HG03196 (cell line): ENCODE measurements around the gene KRTAP22-1.

Experiments
- ATAC-seq: cut with Tn5 transposase; IDR thresholded peaks from one replicate; pipeline ENCODE4 v1.9.1; 2021; ENCODE audit not compliant: unreplicated experiment

KRTAP22-1 gene

DNA sequence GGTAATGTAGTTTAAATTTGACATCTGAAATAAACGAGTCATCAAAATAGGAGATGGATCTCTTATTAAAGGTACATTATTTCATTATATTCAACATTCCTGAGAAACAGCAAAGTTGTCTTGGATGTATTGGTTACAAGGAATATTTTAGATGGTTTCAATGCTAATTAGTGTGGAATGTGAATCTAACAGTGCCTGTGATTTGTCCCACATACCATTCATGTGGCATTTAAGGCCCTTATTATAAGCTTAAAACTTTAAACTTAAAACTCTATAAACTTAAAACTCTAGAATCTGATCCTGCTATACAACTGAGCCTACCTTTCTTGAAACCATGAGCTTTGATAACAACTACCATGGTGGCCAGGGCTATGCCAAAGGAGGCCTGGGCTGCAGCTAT is at the start of gene KRTAP22-1:
KRTAP22-1 (plus strand) TSS at position 301 of the 400 bp plus-strand sequence.
- ATAC-seq: no peak

DNA sequence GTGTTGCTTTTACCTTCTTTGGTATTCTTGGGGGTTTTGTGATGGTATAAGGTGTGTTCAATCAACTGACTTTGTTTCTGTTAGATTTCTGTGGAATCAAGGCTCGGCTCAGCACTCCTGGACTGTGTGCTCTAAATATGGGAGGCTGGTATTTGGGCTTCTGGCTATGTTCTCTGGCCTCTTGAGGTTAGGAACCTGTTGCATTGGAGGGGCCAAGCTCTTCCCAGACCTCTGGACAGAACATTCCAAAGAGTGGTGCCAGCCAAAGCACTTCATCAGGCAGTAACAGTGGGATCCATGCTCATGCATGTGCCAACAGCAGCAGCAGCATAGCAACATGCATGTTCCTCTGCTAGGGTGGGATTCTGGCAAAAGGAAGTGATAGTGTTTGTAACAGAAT is 48.1 kb upstream of the KRTAP22-1 start:
- ATAC-seq: no peak

DNA sequence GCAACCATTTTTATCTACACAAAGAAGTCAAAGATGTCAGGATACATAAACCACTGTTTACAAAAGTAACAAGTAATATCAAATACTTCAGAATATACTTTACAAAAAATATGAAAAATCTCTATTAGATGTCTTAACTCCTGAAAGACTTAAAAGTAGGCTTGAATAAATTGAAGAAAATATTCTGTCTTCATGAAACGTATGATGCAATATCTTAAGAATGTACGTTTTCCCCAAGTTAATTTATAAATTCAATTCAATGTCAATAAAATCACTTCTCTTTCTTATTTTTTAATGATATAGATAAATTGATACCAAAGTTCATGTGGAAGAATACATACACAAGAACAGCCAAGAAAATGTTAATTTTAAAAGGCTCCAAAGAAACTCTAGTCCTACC is 45.8 kb upstream of the KRTAP22-1 start:
- ATAC-seq: no peak

DNA sequence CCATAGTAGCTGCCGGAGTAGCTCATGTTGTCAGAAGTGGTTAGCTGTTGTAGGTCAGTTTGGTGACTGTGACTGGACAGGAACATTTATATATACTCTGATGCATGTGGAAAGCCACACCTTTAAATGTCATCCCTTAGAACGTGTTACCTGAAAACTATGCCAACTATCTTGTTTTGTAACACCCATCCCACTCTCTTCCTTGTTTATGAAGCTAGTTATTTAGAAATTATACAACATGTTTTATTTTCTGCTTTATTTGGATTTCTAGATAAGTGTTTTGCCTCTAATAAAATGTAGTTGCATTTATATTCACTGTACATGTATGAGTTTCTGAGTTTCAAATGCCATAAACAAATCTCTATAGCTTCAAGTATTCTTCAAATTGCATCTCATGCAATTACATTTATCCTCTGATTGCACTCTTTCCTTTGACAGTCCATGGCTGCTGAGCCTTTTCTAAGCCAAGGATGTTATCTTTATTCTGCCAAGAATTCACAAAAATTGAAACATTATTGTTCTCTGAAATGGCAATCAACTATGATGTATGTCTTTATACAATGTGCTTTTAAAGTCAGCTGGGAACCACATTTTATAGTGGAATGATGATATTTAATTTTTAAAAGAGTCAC is 39.5 kb upstream of the KRTAP22-1 start, which contains the start of gene KRTAP19-7:
KRTAP19-7 (minus strand) TSS at position 51 of the 632 bp plus-strand sequence; CDS start at position 26, 25 bp downstream.
- no peak for ATAC-seq

DNA sequence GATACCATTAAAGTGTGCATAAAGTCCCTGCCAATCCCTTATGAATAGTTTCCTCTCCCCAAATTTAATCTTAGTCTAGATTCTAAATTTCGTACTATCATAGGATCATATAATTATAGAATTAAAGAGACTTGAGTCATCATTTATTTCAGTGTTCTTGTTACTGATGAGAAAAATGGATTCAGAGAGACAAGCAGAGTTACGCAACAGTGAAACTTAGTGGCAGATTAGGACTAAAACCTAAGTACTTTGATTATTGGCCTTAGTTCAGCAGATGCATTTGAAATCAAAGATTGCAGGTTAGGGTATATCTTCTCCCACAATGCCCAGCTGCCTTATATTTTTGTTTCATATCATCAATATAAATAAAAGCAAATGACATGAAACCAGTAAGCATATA is 38.9 kb upstream of the KRTAP22-1 start:
- ATAC-seq: no peak

DNA sequence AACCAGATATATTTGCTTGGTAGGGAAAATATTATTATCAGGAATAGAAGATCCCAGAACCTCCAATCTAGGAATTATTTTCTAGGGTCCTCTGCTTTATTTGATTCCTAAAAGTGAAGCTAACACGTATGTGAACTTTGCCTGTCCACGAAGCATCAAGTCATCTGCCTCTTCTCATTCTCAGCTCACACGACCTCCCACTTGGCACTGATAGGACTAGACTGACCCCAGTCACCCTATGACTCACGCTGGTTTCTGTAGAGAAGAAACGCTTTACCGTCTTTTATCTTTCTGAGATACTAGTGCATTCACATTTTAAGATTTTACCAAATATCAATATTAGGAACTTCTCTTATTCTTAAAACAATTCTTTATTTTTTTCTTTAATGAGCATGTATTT is 37.8 kb upstream of the KRTAP22-1 start:
- no peak for ATAC-seq

DNA sequence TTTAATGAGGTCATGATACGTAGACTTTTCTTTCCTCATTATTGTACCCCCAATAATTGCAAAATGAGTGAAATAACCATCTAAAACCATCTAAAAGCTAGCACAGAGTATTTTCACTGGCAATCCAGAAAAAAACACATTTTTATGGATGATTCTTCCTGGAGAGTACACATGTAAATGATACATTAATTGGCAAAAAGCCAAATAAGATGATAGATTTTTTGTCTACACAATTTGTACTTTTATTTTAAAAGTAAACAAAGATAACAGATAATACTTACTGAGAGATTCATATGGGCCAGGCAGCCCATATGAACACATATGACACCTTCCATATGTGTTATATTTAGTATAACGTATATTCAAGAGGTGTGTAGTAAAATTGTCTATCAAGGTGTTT is 37.3 kb upstream of the KRTAP22-1 start:
- no peak for ATAC-seq

DNA sequence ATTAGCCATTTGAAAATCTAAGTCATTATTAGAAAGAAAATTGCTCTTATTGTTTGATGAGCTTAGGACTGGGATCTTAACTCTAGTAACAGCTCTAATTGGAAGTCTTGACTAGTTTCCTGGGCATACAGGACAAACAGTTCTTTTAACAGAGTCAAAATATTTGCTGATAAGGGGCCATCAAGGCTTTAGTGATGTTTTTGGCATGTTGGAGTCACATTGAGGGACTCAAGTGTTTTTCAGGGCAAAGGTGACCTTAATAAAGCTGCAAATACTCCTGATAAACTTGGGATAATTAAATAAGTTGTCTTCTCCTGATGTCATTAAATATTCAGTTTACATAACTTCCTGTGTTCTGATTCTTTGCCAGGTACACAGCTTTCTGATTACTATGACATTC is 33.3 kb upstream of the KRTAP22-1 start:
- no peak for ATAC-seq

DNA sequence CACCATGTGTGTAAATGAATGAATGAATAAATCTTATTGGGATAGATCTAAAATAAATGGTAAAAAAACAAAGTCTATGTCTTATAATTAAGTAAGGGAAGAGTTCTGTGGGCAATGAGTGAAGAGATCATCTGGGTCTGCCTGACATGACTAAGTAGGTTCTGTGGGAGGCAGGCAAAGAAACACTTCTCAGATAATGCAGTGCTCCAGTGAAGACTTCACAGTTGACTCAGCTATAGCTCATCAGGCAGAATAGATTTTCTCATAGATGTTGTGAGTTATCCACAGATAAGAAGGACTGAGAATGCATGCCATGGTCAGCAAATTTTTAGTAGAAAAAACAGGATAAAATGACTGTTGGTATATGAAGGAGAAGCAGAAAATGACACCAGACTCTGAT is 23.1 kb upstream of the KRTAP22-1 start:
- ATAC-seq: no peak

DNA sequence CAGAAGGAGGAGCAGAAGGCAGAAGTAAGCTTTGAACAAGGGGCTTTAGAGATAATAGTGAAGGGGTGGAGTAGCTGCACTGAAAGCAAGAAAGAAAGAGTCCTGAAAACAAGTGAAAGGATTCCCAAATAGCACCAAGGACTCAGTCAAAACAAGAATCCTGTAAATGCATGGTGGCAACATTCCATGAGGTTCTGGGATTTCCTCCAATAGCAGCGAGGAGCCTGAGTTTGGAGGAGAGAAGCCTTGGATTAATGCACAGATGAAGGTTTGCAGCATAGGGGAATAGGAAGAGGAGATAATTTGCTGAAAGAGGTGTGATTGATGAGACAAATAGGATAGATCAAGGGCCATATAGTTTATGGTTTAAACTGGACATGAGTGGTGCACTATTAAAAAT is 21.5 kb upstream of the KRTAP22-1 start:
- ATAC-seq: no peak

DNA sequence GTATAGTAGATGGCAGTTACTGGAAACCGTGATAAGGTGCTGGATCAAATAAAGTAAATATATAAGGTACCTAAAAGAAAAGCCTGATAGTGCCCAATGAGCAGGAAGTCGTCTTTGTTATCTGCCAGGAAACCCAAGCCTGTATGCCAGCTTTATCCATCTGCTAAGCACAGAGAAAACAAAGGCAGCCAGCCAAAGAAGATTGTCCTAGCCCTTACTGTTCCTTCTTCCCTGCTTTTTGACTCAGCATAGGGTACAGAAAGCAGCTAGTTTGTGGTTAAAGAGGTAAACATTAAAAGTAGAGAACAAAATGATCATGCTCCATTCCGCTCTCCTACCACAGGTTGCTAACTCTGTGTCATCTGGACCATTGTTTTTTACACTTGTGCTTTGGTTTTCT is 20.8 kb upstream of the KRTAP22-1 start:
- no peak for ATAC-seq

DNA sequence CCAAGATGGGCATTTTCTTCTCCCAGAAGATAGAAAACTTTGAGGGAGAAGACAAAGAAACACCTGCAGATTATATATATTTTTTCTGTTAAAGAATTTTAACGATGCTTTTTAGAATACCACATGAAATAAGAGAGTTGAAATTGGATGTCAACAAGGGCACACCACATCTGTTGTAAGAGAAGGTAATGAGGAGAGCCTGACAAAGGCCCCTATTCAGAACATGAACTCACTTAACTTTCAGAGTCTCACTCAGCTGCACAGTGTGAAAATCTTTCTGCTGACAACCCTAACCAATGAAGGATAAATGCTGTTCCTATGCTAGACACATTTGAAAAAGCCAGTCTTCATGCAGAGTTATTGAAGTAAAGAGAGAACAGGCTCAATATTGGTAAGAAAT is 18.0 kb upstream of the KRTAP22-1 start:
- ATAC-seq: no peak

DNA sequence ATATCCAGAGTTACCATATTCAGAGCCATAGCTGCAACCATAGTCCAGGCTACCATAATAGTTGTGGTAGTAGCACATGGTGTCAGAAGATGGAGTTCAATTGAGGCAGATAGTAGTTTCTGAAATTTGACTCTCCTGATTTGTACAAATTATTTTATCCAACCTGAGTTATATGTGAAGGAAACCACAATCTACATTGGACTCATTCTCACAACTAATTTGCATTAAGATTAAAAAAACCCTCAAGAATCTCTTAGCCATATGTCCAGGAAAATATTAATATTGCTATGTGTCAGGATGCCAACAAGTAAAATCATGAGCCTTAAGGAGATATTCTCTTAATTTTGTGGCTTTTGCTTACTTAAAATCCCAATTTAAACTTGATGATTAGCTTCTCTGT is 10.6 kb upstream of the KRTAP22-1 start, which contains the start of gene KRTAP22-2:
KRTAP22-2 (minus strand) TSS at position 101 of the 400 bp plus-strand sequence.
- ATAC-seq: no peak

DNA sequence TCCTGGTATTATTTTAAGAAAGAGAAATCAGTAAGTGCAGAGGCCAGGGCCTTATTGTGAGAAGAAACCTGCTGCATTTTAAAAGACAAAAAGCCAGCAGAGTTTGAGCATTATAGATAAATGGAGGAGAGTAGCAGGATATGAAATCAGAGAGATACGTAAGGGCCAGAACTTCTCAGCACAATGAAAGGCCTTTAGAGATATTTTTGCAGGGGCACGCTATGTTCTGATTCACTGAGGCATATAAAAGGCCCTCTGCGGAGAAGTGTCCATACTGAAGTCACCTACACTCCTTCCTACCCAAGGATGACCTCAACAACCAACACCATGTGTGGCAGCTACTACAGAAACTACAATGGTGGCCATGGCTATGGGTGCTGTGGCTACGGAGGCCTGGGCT is 8.7 kb upstream of the KRTAP22-1 start, which contains the start of gene KRTAP6-3:
KRTAP6-3 (plus strand) TSS at position 301 of the 400 bp plus-strand sequence; CDS start at position 307, 6 bp downstream.
- ATAC-seq: no peak

DNA sequence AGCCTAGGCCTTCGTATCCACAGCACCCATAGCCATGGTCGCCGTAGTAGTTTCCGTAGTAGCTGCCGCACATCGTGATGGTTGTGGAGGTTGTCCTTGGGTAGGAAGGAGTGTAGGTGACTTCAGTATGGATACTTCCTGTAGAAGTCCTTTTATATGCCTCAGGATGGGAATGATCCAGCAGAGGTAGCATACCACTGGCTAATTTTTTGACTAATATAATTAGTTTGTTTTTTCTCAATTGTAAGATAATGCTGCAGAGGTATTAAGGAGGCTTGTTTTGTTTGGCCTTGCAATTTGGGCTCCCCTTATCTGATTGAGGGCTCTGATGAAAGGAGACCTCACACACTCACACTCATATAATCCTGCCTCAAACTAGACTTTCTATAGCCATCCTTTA is 2.1 kb upstream of the KRTAP22-1 start, which contains the start of gene KRTAP6-2:
KRTAP6-2 (minus strand) TSS at position 101 of the 400 bp plus-strand sequence; CDS start at position 73, 28 bp downstream.
- ATAC-seq: no peak

DNA sequence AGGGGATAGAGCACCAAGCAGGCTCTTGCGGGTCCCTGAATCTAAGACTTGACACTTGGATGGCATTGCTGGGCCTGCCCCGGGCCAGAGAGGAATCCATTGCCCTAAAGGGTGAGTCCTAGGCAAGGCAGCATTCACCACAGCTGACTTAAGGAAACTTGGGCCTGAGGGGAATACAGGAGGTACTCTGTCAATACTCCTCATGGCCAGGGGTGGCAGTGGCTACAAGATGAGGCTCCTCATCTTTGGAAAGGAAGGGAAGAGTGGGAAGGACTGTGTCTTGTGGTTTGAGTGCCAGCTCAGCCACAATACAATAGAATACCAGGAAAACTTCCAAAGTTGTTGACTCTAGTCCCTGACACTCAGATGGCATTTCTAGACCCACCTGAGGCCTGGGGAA is 5.1 kb downstream of the KRTAP22-1 start:
- ATAC-seq: no peak

DNA sequence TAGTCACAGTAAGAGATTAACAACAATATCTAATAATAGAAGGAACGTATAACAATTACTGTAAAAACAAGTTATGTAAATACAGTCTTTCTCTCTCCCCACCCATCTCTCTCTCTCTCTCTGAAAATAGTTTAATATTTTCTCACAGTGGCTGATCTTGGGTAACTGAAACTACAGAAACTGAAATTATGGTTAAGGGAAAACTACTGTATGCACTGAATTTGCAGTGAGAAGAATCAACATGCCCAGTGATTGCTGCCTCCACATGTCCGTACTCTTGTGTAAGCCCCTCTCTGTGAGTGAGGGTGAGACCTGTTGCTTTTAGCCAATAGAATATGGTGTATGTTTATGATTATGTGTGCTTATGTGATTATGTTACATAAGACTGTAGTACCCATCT is 11.2 kb downstream of the KRTAP22-1 start:
- no peak for ATAC-seq

DNA sequence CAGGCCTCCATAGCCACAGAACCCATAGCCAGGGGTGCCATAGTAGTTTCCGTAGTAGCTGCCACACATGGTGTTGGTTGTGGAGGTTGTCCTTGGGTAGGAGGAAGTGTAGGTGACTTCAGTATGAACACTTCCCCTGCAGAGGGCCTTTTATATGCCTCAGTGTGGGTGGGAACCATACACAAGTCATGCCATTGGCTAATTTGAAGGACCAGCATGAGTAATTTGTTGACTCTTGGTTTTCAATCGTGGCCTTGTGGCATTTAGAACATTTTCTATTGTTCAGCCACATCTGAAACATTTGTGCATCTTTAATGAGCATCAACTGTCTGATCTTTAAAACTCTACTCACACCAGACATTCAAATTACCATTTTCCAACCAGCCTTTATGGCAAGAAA is 12.9 kb downstream of the KRTAP22-1 start, which contains the start of gene KRTAP6-1:
KRTAP6-1 (minus strand) TSS at position 95 of the 400 bp plus-strand sequence; CDS start at position 69, 26 bp downstream.
- no peak for ATAC-seq

DNA sequence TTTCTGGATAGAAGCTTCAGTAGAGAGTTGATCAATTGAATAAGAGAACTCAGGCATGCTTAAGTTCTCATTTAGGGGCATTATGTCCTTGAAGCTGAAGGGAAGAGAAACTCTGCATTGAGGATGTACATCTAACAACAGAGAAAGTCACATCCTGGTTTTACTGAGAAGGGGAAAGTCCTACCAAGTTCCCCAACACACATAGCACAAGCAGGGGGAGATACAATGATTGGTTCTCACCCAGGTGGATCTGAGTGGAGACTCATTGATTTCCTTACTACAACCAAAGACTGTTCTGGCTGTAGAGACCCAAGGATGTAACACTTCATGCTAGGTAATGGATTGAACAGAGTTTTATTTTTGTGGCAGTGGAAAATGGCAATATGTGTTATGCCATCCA is 14.3 kb downstream of the KRTAP22-1 start:
- no peak for ATAC-seq

DNA sequence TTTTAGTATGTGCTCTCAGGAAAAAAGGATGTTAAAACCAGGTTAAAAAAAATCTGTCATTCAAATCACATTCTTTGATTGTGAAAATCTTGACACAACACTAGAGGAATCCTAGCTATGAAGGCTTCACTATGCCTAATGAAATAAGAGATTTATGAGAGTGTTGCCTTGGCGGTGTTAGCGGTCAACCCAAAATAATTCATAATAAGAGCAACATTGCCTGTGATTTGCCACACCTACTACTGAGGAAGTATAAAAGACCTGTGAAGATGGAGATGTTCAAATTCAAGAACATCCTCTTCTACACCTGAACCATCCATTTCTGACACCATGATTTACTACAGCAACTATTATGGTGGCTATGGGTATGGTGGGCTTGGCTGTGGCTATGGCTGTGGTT is 15.2 kb downstream of the KRTAP22-1 start, which contains the start of gene KRTAP20-1:
KRTAP20-1 (plus strand) TSS at position 301 of the 400 bp plus-strand sequence; CDS start at position 331, 30 bp downstream.
- no peak for ATAC-seq

DNA sequence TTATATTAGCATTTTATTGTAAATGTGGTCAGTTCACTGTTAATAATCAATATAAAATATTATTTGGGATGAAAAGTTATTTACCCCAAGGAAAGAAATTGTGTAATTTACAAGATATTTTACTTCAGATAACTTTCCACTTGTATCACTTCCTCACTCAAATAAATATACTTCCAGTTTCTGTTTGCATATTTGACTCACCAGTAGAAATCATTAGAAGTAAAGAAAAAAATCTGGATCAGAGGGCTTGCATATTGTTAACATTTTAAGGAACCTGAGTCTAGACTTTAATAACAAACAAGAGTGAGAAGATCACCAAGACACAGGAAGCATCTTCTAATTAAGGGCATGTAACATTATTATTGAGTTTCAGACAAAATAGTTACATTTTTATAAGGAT is 19.2 kb downstream of the KRTAP22-1 start:
- no peak for ATAC-seq

DNA sequence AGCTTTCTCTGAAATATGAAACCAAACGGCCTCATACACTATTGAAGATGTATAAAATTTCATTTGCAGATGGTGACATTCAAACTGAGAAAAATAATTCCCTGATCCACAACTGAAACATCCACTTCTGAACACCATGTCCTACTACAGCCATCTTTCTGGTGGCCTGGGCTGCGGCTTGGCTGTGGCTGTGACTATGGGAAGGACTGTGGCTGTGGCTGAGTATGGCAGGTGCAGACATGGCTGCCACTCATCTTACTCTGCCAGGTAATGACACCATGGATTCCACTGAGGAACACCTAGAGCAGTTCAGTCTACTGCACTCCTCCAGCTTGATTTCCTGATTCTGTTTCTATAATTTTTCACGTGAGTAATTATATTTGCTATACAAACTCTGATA is 19.6 kb downstream of the KRTAP22-1 start, which contains the start of gene KRTAP20-4:
KRTAP20-4 (plus strand) TSS at position 106 of the 400 bp plus-strand sequence.
- no peak for ATAC-seq
